ENCODE data around the gene ACTN1.

The ACTN1 gene

DNA sequence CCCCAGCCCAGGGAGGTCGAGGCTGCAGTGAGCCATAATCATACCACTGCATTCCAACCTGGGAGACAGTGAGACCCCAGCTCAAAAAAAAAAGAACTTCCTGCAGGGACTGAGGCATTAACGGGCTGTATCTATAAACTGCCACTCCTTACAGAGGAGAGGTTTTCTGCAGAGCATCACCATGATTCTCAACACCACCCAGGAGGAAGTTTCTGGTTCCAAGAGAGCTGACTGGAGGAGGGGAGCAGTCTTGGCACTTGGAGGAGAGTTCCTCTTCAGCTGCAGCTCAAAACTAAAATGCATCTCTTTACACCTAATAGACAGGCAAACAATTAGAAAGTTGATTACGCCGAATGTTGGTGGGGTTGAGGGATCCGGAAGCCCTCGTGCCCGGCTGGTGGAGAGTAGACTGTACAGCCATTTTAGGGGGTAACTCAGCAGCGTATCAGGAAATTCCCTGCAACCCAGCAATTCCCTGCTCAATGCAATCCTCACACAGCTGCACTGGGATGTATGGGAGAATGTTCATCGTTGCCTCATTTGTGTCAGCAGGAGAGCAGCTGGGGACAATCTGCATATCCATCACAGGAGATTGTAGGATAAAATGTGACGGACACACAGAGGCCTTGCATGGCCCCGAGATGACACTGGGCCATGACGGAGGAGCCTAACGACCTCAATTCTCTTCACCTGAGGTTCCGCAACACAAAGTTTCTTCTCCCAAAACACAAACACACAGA is 36.6 kb downstream of the ACTN1 start:
- ChIA-PET POLR2A (interaction anchor here (0.8 kb wide), 1 partner anchor 37 kb away, joined by 3 read pairs; the partner anchor contains the start of gene ACTN1), CTCF (interaction anchor here (0.6 to 5.1 kb wide), 13 partner anchors 14 to 165 kb away, joined by 3 to 41 read pairs (median 5); no protein-coding TSS in a partner anchor)
- Histone ChIP-seq H3K36me3 (ENCODE audit: control insufficient read depth in 2 of 2, insufficient read depth in 1 of 2, low read length in 2 of 2) (no peaks in the 10 kb centered on the region), H3K27ac (ENCODE audit: extremely low read depth, low read depth, low read length) (no peak overlapping the region), H3K4me1 (ENCODE audit: control insufficient read depth, insufficient read depth, low read length) (peaks cover 15% of the 10 kb centered on the region), H3K4me3 (ENCODE audit: low read depth, low read length) (no peak overlapping the region), H3K9me3 (ENCODE audit: control insufficient read depth, insufficient read depth, low read depth, low read length) (no peaks in the 10 kb centered on the region)
- TF ChIP-seq ZNF223 (tag by site-specific recombination; IDR thresholded peaks at IDR 0.05): no peak
- TF ChIP-seq, protein P1, sequence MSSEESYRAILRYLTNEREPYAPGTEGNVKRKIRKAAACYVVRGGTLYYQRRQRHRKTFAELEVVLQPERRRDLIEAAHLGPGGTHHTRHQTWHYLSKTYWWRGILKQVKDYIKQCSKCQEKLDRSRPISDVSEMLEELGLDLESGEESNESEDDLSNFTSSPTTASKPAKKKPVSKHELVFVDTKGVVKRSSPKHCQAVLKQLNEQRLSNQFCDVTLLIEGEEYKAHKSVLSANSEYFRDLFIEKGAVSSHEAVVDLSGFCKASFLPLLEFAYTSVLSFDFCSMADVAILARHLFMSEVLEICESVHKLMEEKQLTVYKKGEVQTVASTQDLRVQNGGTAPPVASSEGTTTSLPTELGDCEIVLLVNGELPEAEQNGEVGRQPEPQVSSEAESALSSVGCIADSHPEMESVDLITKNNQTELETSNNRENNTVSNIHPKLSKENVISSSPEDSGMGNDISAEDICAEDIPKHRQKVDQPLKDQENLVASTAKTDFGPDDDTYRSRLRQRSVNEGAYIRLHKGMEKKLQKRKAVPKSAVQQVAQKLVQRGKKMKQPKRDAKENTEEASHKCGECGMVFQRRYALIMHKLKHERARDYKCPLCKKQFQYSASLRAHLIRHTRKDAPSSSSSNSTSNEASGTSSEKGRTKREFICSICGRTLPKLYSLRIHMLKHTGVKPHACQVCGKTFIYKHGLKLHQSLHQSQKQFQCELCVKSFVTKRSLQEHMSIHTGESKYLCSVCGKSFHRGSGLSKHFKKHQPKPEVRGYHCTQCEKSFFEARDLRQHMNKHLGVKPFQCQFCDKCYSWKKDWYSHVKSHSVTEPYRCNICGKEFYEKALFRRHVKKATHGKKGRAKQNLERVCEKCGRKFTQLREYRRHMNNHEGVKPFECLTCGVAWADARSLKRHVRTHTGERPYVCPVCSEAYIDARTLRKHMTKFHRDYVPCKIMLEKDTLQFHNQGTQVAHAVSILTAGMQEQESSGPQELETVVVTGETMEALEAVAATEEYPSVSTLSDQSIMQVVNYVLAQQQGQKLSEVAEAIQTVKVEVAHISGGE (tag by site-specific recombination; conservative IDR thresholded peaks at IDR 0.05; ENCODE audit: low read depth): no peak
- no peak for TF ChIP-seq ZNF677 (tag by site-specific recombination; IDR thresholded peaks at IDR 0.05)
- TF ChIP-seq, protein P2, sequence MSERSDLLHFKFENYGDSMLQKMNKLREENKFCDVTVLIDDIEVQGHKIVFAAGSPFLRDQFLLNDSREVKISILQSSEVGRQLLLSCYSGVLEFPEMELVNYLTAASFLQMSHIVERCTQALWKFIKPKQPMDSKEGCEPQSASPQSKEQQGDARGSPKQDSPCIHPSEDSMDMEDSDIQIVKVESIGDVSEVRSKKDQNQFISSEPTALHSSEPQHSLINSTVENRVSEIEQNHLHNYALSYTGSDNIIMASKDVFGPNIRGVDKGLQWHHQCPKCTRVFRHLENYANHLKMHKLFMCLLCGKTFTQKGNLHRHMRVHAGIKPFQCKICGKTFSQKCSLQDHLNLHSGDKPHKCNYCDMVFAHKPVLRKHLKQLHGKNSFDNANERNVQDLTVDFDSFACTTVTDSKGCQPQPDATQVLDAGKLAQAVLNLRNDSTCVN (tag by site-specific recombination; optimal IDR thresholded peaks at IDR 0.05): no peak
- TF ChIP-seq ZNF791 (tag by site-specific recombination; IDR thresholded peaks at IDR 0.05): no peak
- TF ChIP-seq, protein P3, sequence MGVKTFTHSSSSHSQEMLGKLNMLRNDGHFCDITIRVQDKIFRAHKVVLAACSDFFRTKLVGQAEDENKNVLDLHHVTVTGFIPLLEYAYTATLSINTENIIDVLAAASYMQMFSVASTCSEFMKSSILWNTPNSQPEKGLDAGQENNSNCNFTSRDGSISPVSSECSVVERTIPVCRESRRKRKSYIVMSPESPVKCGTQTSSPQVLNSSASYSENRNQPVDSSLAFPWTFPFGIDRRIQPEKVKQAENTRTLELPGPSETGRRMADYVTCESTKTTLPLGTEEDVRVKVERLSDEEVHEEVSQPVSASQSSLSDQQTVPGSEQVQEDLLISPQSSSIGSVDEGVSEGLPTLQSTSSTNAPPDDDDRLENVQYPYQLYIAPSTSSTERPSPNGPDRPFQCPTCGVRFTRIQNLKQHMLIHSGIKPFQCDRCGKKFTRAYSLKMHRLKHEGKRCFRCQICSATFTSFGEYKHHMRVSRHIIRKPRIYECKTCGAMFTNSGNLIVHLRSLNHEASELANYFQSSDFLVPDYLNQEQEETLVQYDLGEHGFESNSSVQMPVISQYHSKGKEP (tag by site-specific recombination; IDR thresholded peaks at IDR 0.05): no peak
- no peak for TF ChIP-seq ZNF416 (tag by site-specific recombination; IDR thresholded peaks at IDR 0.05)
- TF ChIP-seq ZNF76 (tag by site-specific recombination; IDR thresholded peaks at IDR 0.05; ENCODE audit: borderline replicate concordance, low read depth): no peak
- TF ChIP-seq ZNF433 (tag by site-specific recombination; IDR thresholded peaks at IDR 0.05; ENCODE audit: low read depth): no peak
- TF ChIP-seq ZNF292 (tag by site-specific recombination; IDR thresholded peaks at IDR 0.05; ENCODE audit: borderline replicate concordance, low read depth): no peak
- no peak for TF ChIP-seq ZBTB21 (tag by site-specific recombination; IDR thresholded peaks at IDR 0.05)
- TF ChIP-seq ZNF311 (tag by site-specific recombination; IDR thresholded peaks at IDR 0.05; ENCODE audit: borderline replicate concordance): no peak
- TF ChIP-seq EGR2 (tag by site-specific recombination; IDR thresholded peaks at IDR 0.05; ENCODE audit: low read depth): no peak
- TF ChIP-seq, protein P4, sequence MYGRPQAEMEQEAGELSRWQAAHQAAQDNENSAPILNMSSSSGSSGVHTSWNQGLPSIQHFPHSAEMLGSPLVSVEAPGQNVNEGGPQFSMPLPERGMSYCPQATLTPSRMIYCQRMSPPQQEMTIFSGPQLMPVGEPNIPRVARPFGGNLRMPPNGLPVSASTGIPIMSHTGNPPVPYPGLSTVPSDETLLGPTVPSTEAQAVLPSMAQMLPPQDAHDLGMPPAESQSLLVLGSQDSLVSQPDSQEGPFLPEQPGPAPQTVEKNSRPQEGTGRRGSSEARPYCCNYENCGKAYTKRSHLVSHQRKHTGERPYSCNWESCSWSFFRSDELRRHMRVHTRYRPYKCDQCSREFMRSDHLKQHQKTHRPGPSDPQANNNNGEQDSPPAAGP (tag by site-specific recombination; IDR thresholded peaks at IDR 0.05): no peak
- TF ChIP-seq ZNF140 (tag by site-specific recombination; IDR thresholded peaks at IDR 0.05): no peak
- TF ChIP-seq ZNF133 (tag by site-specific recombination; IDR thresholded peaks at IDR 0.05): no peak
- no peak for TF ChIP-seq ZNF626 (tag by site-specific recombination; IDR thresholded peaks at IDR 0.05)
- no peak for TF ChIP-seq ZBTB7A (tag by site-specific recombination; IDR thresholded peaks at IDR 0.05; ENCODE audit: low read depth)
- TF ChIP-seq, protein P5, sequence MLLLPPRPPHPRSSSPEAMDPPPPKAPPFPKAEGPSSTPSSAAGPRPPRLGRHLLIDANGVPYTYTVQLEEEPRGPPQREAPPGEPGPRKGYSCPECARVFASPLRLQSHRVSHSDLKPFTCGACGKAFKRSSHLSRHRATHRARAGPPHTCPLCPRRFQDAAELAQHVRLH (tag by site-specific recombination; IDR thresholded peaks at IDR 0.05): no peak
- TF ChIP-seq ZNF239 (tag by site-specific recombination; IDR thresholded peaks at IDR 0.05): no peak
